DOHH2 (cell line): ENCODE results near the gene NRBP1.

ENCODE experiments used
- H3F3A ChIP-seq: fragments of 200-600 bp; sonication (generic), shearing (Covaris generic); 2 replicates; pipeline ENCODE4 v1.6.0; 2016; ENCODE audit warnings: antibody characterized with exemption, mild to moderate bottlenecking; ENCODE audit not compliant: control insufficient read depth, insufficient read depth
- H3K27ac ChIP-seq: fragments of 200-600 bp; sonication (generic); 2 replicates; pipeline ENCODE4 v1.5.1; 2014; ENCODE audit warnings: low read depth, mild to moderate bottlenecking, low read length, moderate library complexity
- H3K27me3 ChIP-seq: fragments of 200-600 bp; sonication (generic); 2 replicates; pipeline ENCODE4 v1.6.1; 2014; ENCODE audit warnings: mild to moderate bottlenecking, low read length, mixed read lengths; ENCODE audit not compliant: control insufficient read depth
- H3K36me3 ChIP-seq: fragments of 200-600 bp; sonication (generic); 2 replicates; pipeline ENCODE4 v1.6.1; 2014; ENCODE audit warnings: mild to moderate bottlenecking, low read length, moderate library complexity, mixed read lengths; ENCODE audit not compliant: control insufficient read depth
- H3K4me1 ChIP-seq: fragments of 200-600 bp; sonication (generic); 2 replicates; pipeline ENCODE4 v1.6.1; 2014; ENCODE audit warnings: mild to moderate bottlenecking, low read length, mixed read lengths; ENCODE audit not compliant: control insufficient read depth
- H3K4me2 ChIP-seq: fragments of 200-600 bp; sonication (generic); 2 replicates; pipeline ENCODE4 v1.6.0; 2014; ENCODE audit warnings: mild to moderate bottlenecking, low read length, moderate library complexity
- H3K4me3 ChIP-seq: fragments of 200-600 bp; sonication (generic); 2 replicates; pipeline ENCODE4 v1.5.1; 2014; ENCODE audit warnings: mild to moderate bottlenecking, low read length, mixed read lengths
- H3K79me2 ChIP-seq: fragments of 200-600 bp; sonication (generic); 2 replicates; pipeline ENCODE4 v1.6.1; 2014; ENCODE audit warnings: mild to moderate bottlenecking, low read length, mixed read lengths; ENCODE audit not compliant: control insufficient read depth
- H3K9me2 ChIP-seq: fragments of 200-600 bp; sonication (generic); replicated peaks from 2 replicates; pipeline ENCODE4 v1.6.1; 2014; ENCODE audit warnings: mild to moderate bottlenecking, low read length, mixed read lengths; ENCODE audit not compliant: control insufficient read depth
- H3K9me3 ChIP-seq: fragments of 200-600 bp; sonication (generic); 2 replicates; pipeline ENCODE4 v1.6.1; 2014; ENCODE audit warnings: antibody characterized with exemption, low read length, mixed read lengths; ENCODE audit not compliant: control insufficient read depth, insufficient read depth
- H4K20me1 ChIP-seq: fragments of 200-600 bp; sonication (generic); 2 replicates; pipeline ENCODE4 v1.6.0; 2014; ENCODE audit warnings: low read depth, mild to moderate bottlenecking, antibody characterized with exemption, low read length, moderate library complexity; ENCODE audit not compliant: control insufficient read depth, insufficient read depth
- CTCF ChIP-seq: fragments of 200-600 bp; sonication (generic); IDR thresholded peaks from one replicate; pipeline ENCODE4 v1.5.1; 2014; ENCODE audit warnings: antibody characterized with exemption, mild to moderate bottlenecking, low read depth, low read length; ENCODE audit not compliant: poor library complexity, severe bottlenecking
- EZH2phosphoT487 ChIP-seq: fragments of 200-600 bp; sonication (generic); IDR thresholded peaks from 2 replicates; pipeline ENCODE4 v1.6.1; 2017; ENCODE audit warnings: borderline replicate concordance, mild to moderate bottlenecking, antibody characterized with exemption, low read length, moderate library complexity, mixed read lengths

NRBP1 gene

GRCh38 chr2:27464443-27464842 lies 36.0 kb downstream of the NRBP1 start:
- TF ChIP-seq CTCF (no peak), EZH2phosphoT487 (no peak)
- no peaks in the 10 kb centered on the region for H3K79me2 ChIP-seq
- H3K9me3 ChIP-seq = no peaks in the 10 kb centered on the region
- H3K27me3 ChIP-seq = no peaks in the 10 kb centered on the region
- H4K20me1 ChIP-seq = no peaks in the 10 kb centered on the region
- H3K36me3 ChIP-seq = no peaks in the 10 kb centered on the region
- no peaks in the 10 kb centered on the region for H3K9me2 ChIP-seq
- H3K27ac ChIP-seq = no peak overlapping the region
- H3F3A ChIP-seq = no peaks in the 10 kb centered on the region
- H3K4me1 ChIP-seq = no peaks in the 10 kb centered on the region
- no peak overlapping the region for H3K4me2 ChIP-seq
- H3K4me3 ChIP-seq = no peak overlapping the region

- Histone ChIP-seq H3K27ac (no peak overlapping the region), H3K4me2 (no peak overlapping the region), H4K20me1 (no peaks in the 10 kb centered on the region), H3K79me2 (no peaks in the 10 kb centered on the region), H3K4me1 (no peaks in the 10 kb centered on the region), H3K4me3 (no peak overlapping the region), H3F3A (no peaks in the 10 kb centered on the region), H3K9me2 (no peaks in the 10 kb centered on the region), H3K36me3 (no peaks in the 10 kb centered on the region), H3K27me3 (no peaks in the 10 kb centered on the region), H3K9me3 (no peaks in the 10 kb centered on the region)
- TF ChIP-seq CTCF = no peak
- TF ChIP-seq EZH2phosphoT487 = no peak
Measured at GRCh38 chr2:27471961-27472360, 43.5 kb downstream of the NRBP1 start.

DNA sequence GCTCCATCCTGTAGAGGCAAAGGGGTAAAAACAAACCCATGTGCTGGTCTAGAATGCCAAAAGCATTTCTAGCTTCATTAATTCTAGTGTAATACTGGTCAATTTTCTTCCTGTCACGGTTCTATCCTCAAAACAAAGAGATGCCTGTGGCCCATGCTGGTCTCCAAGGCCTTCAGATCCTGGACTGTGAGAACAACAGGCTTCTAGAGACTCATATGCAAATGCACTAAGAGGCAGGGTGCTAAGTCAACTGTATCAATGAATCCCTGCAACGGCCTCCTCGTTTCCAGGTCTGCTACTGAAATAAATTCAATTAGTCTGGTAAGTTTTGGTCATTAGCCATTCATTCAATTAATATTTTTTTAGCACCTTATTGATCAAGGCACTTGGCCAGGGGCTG lies 57.1 kb downstream of the NRBP1 start:
- no peaks in the 10 kb centered on the region for H3K9me3 ChIP-seq
- TF ChIP-seq CTCF (no peak), EZH2phosphoT487 (no peak)
- H3K4me1 ChIP-seq = peaks cover 26% of the 10 kb centered on the region
- H3K27me3 ChIP-seq = no peaks in the 10 kb centered on the region
- H3F3A ChIP-seq = no peaks in the 10 kb centered on the region
- H3K9me2 ChIP-seq = no peaks in the 10 kb centered on the region
- H3K36me3 ChIP-seq = no peaks in the 10 kb centered on the region
- peak overlapping the region; percentile 25 for H3K4me2 ChIP-seq
- no peak overlapping the region for H3K4me3 ChIP-seq
- H3K79me2 ChIP-seq = no peaks in the 10 kb centered on the region
- no peak overlapping the region for H3K27ac ChIP-seq
- no peaks in the 10 kb centered on the region for H4K20me1 ChIP-seq

DNA sequence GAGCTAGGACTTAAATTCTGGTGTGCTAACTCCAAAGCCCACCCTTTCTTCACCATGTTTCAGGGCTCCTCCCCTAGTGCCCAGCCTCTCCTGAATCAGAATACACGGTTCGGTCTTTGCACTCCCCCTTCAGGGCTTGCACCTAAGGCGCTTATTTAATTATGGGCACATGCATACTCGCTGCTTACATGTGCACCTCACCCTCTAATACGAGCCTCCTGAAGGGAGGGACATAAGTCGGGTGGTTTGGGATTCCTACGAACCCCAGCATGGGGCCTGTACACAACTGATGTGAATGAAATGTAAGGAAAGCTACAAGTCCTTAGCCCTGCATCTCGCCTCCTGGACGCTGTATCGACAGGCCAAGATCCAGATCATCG lies 60.7 kb downstream of the NRBP1 start:
- H4K20me1 ChIP-seq = no peaks in the 10 kb centered on the region
- H3K27me3 ChIP-seq = no peaks in the 10 kb centered on the region
- no peaks in the 10 kb centered on the region for H3K9me2 ChIP-seq
- no peaks in the 10 kb centered on the region for H3K9me3 ChIP-seq
- H3K4me3 ChIP-seq = peak overlapping the region; percentile 76
- no peaks in the 10 kb centered on the region for H3K36me3 ChIP-seq
- no peak for TF ChIP-seq CTCF
- no peak for TF ChIP-seq EZH2phosphoT487
- no peaks in the 10 kb centered on the region for H3K79me2 ChIP-seq
- H3K27ac ChIP-seq = no peak overlapping the region
- H3K4me1 ChIP-seq = peaks cover 26% of the 10 kb centered on the region
- no peaks in the 10 kb centered on the region for H3F3A ChIP-seq
- peak overlapping the region; percentile 80 for H3K4me2 ChIP-seq
